HG03139 (cell line): ENCODE results near the gene HRNR.

ENCODE experiments used
- ATAC-seq: cut with Tn5 transposase; IDR thresholded peaks from one replicate; pipeline ENCODE4 v1.9.1; 2021; ENCODE audit not compliant: unreplicated experiment

HRNR gene

GRCh38 chr1:152189657-152190442, 34.1 kb downstream of the HRNR start:
- no peak for ATAC-seq

GRCh38 chr1:152188673-152189591, 35.1 kb downstream of the HRNR start:
- ATAC-seq, result no peak

GRCh38 chr1:152186556-152187285, 37.3 kb downstream of the HRNR start:
- no peak for ATAC-seq

GRCh38 chr1:152185544-152186391, 38.2 kb downstream of the HRNR start:
- ATAC-seq, result peak; percentile 47

GRCh38 chr1:152182944-152183361, 41.0 kb downstream of the HRNR start:
- ATAC-seq, result no peak

GRCh38 chr1:152182431-152182830, 41.6 kb downstream of the HRNR start:
- no peak for ATAC-seq

GRCh38 chr1:152179566-152179965, 44.4 kb downstream of the HRNR start:
- no peak for ATAC-seq

GRCh38 chr1:152170287-152170905, 53.6 kb downstream of the HRNR start:
- no peak for ATAC-seq

- no peak for ATAC-seq
Measured at GRCh38 chr1:152169366-152170025, 54.5 kb downstream of the HRNR start.

- no peak for ATAC-seq
Measured at GRCh38 chr1:152168535-152168868, 55.5 kb downstream of the HRNR start.

- no peak for ATAC-seq
Measured at GRCh38 chr1:152167835-152168534, 56.0 kb downstream of the HRNR start.

- ATAC-seq, result no peak
Measured at GRCh38 chr1:152166966-152167365, 57.0 kb downstream of the HRNR start.

GRCh38 chr1:152165286-152166077, 58.5 kb downstream of the HRNR start:
- ATAC-seq, result no peak

GRCh38 chr1:152164517-152165136, 59.4 kb downstream of the HRNR start:
- no peak for ATAC-seq

GRCh38 chr1:152162792-152163463, 61.1 kb downstream of the HRNR start:
- ATAC-seq, result no peak
